ENCODE results near the gene CES2.
"Not testable (repeated sequence)": the region's sequence is repeated elsewhere in the genome, so short reads cannot be mapped to it uniquely, and the experiment has no call there.

The CES2 gene

GRCh38 chr16:66935314-66936011, at the start of gene CES2:
CES2 (plus strand) TSS chr16:66935516; CDS start chr16:66935636, 120 bp downstream.
- DNase-seq, result no peak

- no peak for DNase-seq
Observed at GRCh38 chr16:66886321-66886720, 49.0 kb upstream of the CES2 start.

DNA sequence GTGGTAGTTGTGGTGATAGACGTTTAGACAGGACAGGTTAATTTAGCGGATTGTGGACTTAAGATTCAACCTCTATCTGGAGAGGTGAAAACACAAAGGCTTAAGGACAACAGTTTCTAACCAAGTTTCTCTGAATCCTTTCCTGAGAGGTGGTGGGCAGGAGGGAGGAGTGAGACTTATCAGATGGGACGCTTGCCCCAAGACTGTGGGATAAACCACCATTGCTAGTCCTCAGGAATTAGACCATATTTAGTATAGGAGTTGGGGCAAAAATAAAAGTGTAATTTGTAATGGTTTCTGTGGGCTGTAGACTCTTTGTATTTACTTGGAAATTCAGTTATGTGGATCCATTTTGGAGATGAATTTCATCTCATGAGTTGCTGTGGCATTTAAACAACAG, 48.4 kb upstream of the CES2 start:
- no peak for DNase-seq

- DNase-seq, result no peak
Observed at GRCh38 chr16:66888647-66889615, 46.4 kb upstream of the CES2 start.

GRCh38 chr16:66889622-66890021, 45.7 kb upstream of the CES2 start:
- DNase-seq, result no peak

- no peak for DNase-seq
Observed at GRCh38 chr16:66890799-66891198, 44.5 kb upstream of the CES2 start.

- DNase-seq, result no peak
Observed at GRCh38 chr16:66891360-66891759, 44.0 kb upstream of the CES2 start.

- no peak for DNase-seq
Observed at GRCh38 chr16:66891797-66892196, 43.5 kb upstream of the CES2 start.

- DNase-seq, result no peak
Observed at GRCh38 chr16:66894055-66894454, 41.3 kb upstream of the CES2 start.

DNA sequence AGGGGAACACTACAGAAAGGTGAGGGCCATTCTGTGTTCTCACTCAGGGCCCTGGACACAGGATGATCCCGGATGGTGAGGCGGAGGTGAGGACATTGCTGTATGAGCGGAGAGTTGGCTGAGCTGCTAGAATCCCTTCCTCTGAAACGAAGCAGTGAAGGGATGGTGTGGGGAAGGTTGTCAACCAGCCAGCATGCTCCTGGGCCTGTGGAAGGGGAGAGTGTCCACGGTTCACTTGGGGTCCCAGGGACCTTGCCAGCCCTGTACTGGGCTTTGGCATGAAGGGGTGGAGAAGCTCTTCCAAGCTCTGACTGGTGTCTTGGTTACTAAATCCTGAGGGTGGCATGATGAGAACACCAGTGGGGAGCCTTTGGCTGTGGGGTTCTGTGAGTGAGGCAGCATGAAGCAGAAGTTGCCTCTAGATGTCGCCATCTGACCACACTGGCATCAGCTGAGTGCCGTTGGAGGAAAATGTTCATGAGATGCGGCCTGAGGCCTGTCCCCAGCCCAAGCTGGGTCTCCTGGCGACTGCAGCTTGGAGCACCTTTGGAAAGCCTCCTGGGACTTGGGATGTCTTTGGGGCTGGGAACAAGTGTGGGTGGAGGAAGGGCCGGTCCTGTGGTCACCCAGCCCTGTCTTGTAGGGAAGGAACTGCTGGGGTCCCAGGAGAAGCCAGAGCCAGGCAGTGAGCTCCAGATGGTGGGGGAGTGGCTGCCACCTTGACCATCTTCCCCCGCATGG, 40.2 kb upstream of the CES2 start:
- peak; percentile 54 for DNase-seq

DNA sequence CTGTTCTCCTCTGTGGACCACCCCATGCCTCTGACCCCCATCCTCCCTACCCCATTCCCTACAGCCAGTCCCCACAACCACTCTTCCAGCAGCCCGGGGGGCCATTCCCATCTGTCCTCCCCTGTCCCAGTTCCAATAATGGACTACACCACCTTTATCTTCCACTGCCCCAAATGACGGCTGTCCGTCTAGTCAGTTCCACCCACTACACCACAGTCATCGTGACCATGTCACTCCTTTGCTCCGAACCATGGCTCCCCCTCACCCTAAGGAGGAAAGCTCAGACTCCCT, 39.7 kb upstream of the CES2 start:
- DNase-seq, result no peak

DNA sequence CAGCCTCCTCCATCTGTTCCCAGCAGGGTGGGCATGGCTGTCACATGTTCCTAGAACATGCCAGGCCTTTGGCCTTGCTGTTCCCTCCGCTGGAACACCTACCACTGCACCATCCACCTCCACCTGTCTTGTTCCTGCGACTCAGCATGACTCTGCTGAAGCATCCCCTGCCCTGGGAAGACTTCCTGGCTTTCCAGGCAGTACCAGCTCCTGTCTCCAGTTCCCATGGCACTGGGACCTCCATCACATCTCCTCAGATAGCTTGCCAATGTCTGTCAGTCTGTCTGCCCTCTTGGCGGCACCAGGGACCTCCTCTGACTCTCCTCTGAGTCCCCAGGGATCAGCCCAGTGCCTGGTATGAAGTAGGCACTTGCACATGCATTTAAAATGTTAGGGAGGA, 39.3 kb upstream of the CES2 start:
- DNase-seq, result no peak

- DNase-seq, result not testable (repeated sequence)
Observed at GRCh38 chr16:66896682-66897081, 38.6 kb upstream of the CES2 start.

- DNase-seq, result no peak
Observed at GRCh38 chr16:66898207-66898606, 37.1 kb upstream of the CES2 start.

GRCh38 chr16:66898933-66899309, 36.4 kb upstream of the CES2 start:
- no peak for DNase-seq

- DNase-seq, result no peak
Observed at GRCh38 chr16:66899310-66899944, 35.9 kb upstream of the CES2 start.

DNA sequence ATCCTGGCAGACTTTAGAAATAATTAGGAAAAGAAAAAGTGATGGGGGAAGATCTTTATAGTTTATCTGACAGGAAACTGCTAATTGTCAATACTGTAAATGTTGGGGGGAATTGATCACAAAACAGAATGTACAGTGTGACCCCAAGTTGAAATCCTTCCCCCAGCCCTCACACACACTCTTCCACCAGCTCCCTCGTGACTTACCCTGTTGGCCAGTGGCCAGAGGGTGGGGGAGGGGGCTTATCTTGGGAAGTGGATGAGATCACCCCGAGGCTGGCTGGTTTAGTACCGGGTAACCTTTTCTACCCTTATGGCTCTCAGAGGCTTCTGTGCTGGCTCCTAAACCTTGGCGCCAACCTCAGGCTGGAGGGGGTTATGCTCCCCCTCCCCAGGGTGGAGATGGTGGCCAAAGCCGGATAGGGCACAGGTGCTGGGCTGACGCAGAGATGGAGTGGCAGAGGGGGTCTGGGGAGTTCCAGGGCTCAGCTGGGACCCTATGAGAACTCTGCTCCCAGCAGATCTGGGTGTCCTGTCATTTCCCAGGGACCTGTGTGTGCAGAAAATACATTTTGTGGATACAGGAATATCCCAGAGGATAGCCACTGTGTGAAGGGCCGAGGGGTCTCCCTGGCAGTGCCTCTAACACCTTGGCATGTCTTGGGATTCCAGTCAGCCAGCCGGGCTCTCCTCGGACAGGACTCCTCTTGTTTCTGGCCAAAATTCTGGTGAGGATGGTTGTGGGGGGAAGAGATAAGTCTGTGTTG, 35.2 kb upstream of the CES2 start:
- no peak for DNase-seq

GRCh38 chr16:66900721-66901441, 34.4 kb upstream of the CES2 start:
- no peak for DNase-seq

DNA sequence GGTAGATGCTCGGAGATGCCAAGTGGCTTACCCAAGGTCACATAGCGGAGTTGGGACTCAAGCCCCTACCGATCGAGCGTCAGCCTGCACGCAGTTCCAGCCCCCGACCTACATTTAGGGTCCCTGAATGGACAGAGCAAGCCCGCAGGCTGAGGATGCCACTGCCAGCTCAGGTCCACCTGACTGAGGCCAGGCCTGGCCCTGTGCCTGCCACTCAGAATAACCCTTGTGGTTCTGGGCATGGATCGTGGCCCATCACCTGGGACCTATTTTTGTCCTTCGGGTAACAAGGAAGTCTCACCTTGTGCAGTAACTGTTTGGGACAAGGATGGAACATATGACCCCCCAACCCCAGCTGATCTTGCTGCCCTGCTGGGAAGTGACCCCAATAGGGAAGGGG, 33.7 kb upstream of the CES2 start:
- DNase-seq, result no peak

- no peak for DNase-seq
Observed at GRCh38 chr16:66902648-66903543, 32.4 kb upstream of the CES2 start.

Data from stimulated activated CD4-positive, alpha-beta T cell treated with anti-CD3 and anti-CD28 coated beads, Interleukin-4, amount 100 ng/mL, for 1 hour (primary cell).